Measurements from ENCODE around the gene BUB1B.

Gene BUB1B

DNA sequence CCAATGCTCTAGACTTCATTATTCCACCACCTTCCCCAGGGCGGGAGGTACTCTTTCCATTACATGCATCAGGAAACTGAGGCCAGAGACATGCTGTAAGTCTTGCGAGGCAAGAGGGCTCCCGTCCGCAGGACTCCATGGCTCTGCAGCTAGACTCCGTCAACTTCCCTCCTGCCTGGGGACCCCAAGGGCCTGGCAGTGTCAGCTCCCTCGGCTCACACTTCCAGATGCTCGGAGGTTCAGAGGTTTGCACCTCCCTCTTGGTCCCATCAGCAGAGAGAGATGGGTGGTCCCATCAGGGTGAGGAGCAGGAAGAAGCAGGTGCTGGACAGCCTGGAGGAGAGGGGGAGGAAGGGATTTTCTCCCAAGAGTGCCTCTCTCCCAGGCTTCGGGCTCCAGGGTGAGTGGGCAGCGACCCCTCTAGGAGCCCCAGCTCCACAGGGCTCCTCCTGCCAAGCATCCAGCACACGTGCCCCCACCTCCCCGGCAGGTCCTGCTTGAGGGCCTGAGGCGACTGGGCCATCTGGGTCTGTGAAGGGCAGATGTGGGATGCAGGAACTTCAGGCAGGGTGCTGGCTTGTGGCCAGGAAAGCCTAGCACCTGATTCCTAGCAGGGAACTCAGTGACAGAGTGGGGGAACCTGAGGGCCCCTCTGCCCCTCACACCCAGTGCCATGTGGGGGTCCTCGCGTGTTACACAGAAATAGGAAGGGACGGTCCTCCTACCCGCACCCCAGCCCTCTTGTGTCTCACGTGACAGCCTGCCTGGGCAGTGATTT lies 87.3 kb downstream of the BUB1B start:
- no peaks in the 10 kb centered on the region for H3K36me3 ChIP-seq (ENCODE audit: control insufficient read depth, insufficient read depth, low read length)
- no peak overlapping the region for H3K27ac ChIP-seq (ENCODE audit: low read length)
- no CpG with 5 or more reads among the region's 17 CpGs for WGBS (ENCODE audit: insufficient coverage, insufficient read length)
- no peaks in the 10 kb centered on the region for H3K9me3 ChIP-seq (ENCODE audit: control insufficient read depth, insufficient read depth, low read length)
- H3K27me3 ChIP-seq (ENCODE audit: control insufficient read depth, insufficient read depth, low read length) = peaks cover 6% of the 10 kb centered on the region
- H3K4me3 ChIP-seq (ENCODE audit: low read length) = no peak overlapping the region
- no peak for DNase-seq (ENCODE audit: low read depth, low spot score)
- peaks cover 6% of the 10 kb centered on the region for H3K4me1 ChIP-seq (ENCODE audit: control insufficient read depth, insufficient read depth, low read length)

GRCh38 chr15:40249477-40250303 lies 88.8 kb downstream of the BUB1B start:
- Histone ChIP-seq H3K4me1 (ENCODE audit: control insufficient read depth, insufficient read depth, low read length) (peaks cover 6% of the 10 kb centered on the region), H3K27ac (ENCODE audit: low read length) (no peak overlapping the region), H3K9me3 (ENCODE audit: control insufficient read depth, insufficient read depth, low read length) (no peaks in the 10 kb centered on the region), H3K27me3 (ENCODE audit: control insufficient read depth, insufficient read depth, low read length) (peaks cover 13% of the 10 kb centered on the region), H3K36me3 (ENCODE audit: control insufficient read depth, insufficient read depth, low read length) (no peaks in the 10 kb centered on the region), H3K4me3 (ENCODE audit: low read length) (no peak overlapping the region)
- no peak for DNase-seq (ENCODE audit: low read depth, low spot score)
- no CpG with 5 or more reads among the region's 11 CpGs for WGBS (ENCODE audit: insufficient coverage, insufficient read length)

- no peaks in the 10 kb centered on the region for H3K36me3 ChIP-seq (ENCODE audit: control insufficient read depth, insufficient read depth, low read length)
- H3K4me3 ChIP-seq (ENCODE audit: low read length) = no peak overlapping the region
- H3K4me1 ChIP-seq (ENCODE audit: control insufficient read depth, insufficient read depth, low read length) = peaks cover 3% of the 10 kb centered on the region
- no peaks in the 10 kb centered on the region for H3K9me3 ChIP-seq (ENCODE audit: control insufficient read depth, insufficient read depth, low read length)
- H3K27ac ChIP-seq (ENCODE audit: low read length) = no peak overlapping the region
- no peak for DNase-seq (ENCODE audit: low read depth, low spot score)
- peaks cover 13% of the 10 kb centered on the region for H3K27me3 ChIP-seq (ENCODE audit: control insufficient read depth, insufficient read depth, low read length)
- no CpG with 5 or more reads among the region's 8 CpGs for WGBS (ENCODE audit: insufficient coverage, insufficient read length)
Measured at GRCh38 chr15:40250304-40250656, 89.4 kb downstream of the BUB1B start.

DNA sequence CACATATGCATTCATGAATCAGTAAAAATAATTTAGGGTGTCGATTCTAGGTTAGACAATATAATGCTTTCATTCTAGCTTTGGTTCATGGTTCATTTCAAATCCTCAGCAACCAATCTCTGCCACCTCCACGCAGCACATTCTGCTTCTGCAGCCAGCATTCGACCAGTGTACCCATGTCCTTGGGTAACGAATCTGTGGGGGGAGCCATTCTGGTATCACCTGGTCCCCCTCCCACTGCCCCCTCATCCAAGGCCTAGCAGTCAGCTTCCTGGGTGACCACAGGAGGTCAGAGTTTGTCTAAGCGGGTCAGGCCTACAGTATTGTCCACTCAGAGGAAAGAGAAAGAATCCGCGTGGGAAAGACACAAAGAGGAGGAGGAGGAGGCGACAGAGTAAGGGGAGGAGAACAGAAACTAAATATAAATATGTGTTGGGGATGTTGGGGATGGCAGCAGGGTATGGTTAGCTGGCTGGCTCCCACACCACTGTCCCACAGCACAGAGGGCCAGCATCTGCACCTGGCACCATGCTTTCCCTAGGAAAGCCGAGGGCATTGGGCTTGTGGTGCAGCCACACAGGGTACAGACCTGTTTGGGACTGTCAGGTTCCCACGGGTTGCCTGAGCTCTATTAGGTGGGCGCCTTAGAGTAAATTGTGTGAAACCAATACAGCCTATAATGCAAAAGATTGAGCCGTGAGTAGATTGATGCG lies 90.1 kb downstream of the BUB1B start:
- H3K4me1 ChIP-seq (ENCODE audit: control insufficient read depth, insufficient read depth, low read length) = no peaks in the 10 kb centered on the region
- no peak overlapping the region for H3K27ac ChIP-seq (ENCODE audit: low read length)
- no peak for DNase-seq (ENCODE audit: low read depth, low spot score)
- peaks cover 13% of the 10 kb centered on the region for H3K27me3 ChIP-seq (ENCODE audit: control insufficient read depth, insufficient read depth, low read length)
- no CpG with 5 or more reads among the region's 13 CpGs for WGBS (ENCODE audit: insufficient coverage, insufficient read length)
- H3K9me3 ChIP-seq (ENCODE audit: control insufficient read depth, insufficient read depth, low read length) = no peaks in the 10 kb centered on the region
- H3K36me3 ChIP-seq (ENCODE audit: control insufficient read depth, insufficient read depth, low read length) = no peaks in the 10 kb centered on the region
- no peak overlapping the region for H3K4me3 ChIP-seq (ENCODE audit: low read length)

DNA sequence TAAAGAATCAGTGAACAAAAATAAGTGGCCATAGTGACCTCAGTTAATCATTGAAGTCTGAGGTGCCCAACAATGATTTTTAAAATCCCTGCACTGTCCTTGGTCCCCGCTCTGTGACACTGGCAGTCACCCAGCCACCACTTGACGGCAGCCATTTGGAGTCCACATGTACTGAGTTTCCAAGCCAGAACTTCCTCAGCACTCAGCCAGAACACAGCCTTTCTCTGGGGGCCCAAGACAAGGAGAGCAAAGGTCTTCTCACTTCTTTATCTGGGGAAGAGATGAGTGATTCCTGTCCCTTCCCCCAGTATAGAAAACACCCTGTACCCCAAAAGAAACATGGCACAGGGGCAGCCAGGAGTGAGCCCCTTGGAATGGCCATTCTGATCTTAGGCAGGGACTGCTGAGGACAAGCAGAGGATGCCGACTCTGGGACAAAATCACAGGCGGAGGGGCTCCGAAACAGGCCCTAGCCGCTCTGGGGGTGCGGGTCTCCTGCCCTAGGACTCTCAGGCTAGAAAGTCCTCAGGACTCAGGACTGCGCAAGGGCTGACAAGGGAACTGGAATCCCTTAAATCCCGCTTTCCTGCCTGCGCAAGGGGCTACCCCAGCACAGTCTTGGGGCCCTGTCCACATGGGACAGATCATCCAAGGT lies 90.7 kb downstream of the BUB1B start:
- no CpG with 5 or more reads among the region's 10 CpGs for WGBS (ENCODE audit: insufficient coverage, insufficient read length)
- Histone ChIP-seq H3K9me3 (ENCODE audit: control insufficient read depth, insufficient read depth, low read length) (no peaks in the 10 kb centered on the region), H3K27ac (ENCODE audit: low read length) (no peak overlapping the region), H3K4me3 (ENCODE audit: low read length) (peak overlapping the region; percentile 58; the same call in 1 of the 2 replicates), H3K27me3 (ENCODE audit: control insufficient read depth, insufficient read depth, low read length) (peaks cover 13% of the 10 kb centered on the region), H3K4me1 (ENCODE audit: control insufficient read depth, insufficient read depth, low read length) (no peaks in the 10 kb centered on the region), H3K36me3 (ENCODE audit: control insufficient read depth, insufficient read depth, low read length) (no peaks in the 10 kb centered on the region)
- DNase-seq (ENCODE audit: low read depth, low spot score) = no peak

DNA sequence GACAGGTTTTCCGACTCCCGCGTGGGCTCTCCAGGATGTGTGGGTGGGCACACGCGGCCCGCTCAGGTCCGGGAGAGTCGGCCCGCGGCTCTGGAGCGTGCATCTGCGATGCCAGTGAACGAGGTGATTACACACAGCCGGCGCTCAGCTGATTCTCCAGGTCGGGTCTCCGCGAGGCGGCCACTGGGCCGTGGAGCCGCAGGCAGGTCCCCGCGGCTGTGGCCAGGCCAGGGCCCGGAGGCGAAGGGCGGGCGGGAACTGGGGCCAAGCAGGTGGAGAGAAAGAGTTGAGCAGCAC lies 91.2 kb downstream of the BUB1B start:
- Histone ChIP-seq H3K27ac (ENCODE audit: low read length) (no peak overlapping the region), H3K27me3 (ENCODE audit: control insufficient read depth, insufficient read depth, low read length) (peaks cover 13% of the 10 kb centered on the region), H3K4me3 (ENCODE audit: low read length) (peak overlapping the region; percentile 58; the same call in 1 of the 2 replicates), H3K36me3 (ENCODE audit: control insufficient read depth, insufficient read depth, low read length) (no peaks in the 10 kb centered on the region), H3K9me3 (ENCODE audit: control insufficient read depth, insufficient read depth, low read length) (no peaks in the 10 kb centered on the region), H3K4me1 (ENCODE audit: control insufficient read depth, insufficient read depth, low read length) (no peaks in the 10 kb centered on the region)
- DNase-seq (ENCODE audit: low read depth, low spot score) = no peak
- no CpG with 5 or more reads among the region's 27 CpGs for WGBS (ENCODE audit: insufficient coverage, insufficient read length)

DNA sequence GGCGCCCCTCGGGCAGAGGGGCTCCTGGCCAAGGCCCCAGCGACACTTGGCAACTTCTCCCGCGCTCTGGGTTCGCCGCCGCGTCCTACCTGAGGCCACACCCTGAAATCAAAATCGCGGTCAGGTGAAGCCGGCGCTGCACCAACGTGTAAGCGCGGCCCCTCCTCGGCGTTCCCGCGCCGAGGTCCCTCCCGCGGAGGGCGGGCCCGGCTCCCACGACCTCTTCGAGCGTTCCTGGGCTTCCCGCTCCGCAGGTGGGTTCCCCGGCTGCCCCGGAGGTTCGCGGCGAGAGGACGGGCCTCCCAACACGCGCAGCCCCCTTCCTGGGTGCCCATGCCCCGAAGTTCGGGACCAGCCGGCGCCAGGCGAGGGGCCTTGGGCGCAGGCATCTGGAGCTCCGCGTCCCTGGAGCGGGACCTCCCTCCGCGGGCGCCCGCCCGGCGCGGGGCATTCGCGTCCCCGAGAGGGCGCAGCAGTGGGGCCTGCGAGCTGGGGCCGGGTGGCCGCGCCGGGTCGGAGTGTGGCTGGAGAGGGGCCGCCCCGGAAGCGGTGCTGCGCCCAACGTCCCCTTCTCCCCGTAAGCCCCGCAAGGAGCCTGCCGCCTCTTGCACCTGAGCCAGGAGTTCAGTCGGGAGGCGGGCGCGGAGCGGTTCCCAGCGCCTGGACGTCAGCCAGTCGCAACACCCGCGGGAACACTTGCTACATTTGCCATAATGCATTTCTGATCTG lies 91.7 kb downstream of the BUB1B start:
- no peak overlapping the region for H3K27ac ChIP-seq (ENCODE audit: low read length)
- no peaks in the 10 kb centered on the region for H3K9me3 ChIP-seq (ENCODE audit: control insufficient read depth, insufficient read depth, low read length)
- peak overlapping the region; percentile 58; the same call in 1 of the 2 replicates for H3K4me3 ChIP-seq (ENCODE audit: low read length)
- peaks cover 13% of the 10 kb centered on the region for H3K27me3 ChIP-seq (ENCODE audit: control insufficient read depth, insufficient read depth, low read length)
- no CpG with 5 or more reads among the region's 82 CpGs for WGBS (ENCODE audit: insufficient coverage, insufficient read length)
- no peaks in the 10 kb centered on the region for H3K36me3 ChIP-seq (ENCODE audit: control insufficient read depth, insufficient read depth, low read length)
- DNase-seq (ENCODE audit: low read depth, low spot score) = no peak
- no peaks in the 10 kb centered on the region for H3K4me1 ChIP-seq (ENCODE audit: control insufficient read depth, insufficient read depth, low read length)

DNA sequence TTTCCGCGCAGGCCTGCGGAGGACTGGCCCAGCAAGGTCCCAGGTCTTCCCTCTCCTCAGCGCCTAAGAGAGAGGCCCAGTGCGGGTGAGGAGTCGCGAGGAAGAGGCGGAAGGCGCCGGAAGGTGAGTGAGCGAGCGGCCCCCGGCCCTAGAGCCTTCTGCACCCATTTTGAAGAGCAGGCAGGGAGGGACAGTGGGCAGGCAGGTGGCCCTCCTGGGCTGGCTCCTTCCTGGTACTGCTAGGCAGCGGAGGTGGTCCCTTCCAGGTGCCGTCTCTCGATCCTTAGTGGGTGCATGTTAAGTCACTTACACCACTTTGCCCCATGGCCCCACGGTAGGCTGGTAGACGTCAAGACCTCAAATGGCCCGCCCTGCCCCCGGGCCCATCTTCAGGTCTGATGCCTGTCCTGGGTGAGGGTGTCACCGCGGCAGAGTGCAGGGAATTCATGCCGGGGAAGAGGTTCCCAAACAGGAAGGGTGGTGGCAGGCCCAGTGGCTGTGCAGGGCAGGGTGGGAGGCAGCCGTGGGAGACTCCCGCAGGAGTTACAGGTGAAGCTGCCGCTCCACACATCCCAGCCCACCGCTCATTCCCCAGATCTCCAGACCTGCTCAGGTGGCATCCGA lies 92.4 kb downstream of the BUB1B start:
- Histone ChIP-seq H3K9me3 (ENCODE audit: control insufficient read depth, insufficient read depth, low read length) (no peaks in the 10 kb centered on the region), H3K27me3 (ENCODE audit: control insufficient read depth, insufficient read depth, low read length) (peaks cover 13% of the 10 kb centered on the region), H3K36me3 (ENCODE audit: control insufficient read depth, insufficient read depth, low read length) (no peaks in the 10 kb centered on the region), H3K27ac (ENCODE audit: low read length) (no peak overlapping the region), H3K4me1 (ENCODE audit: control insufficient read depth, insufficient read depth, low read length) (no peaks in the 10 kb centered on the region), H3K4me3 (ENCODE audit: low read length) (peak overlapping the region; percentile 58; the same call in 1 of the 2 replicates)
- DNase-seq (ENCODE audit: low read depth, low spot score) = no peak
- WGBS (ENCODE audit: insufficient coverage, insufficient read length) = no CpG with 5 or more reads among the region's 28 CpGs

GRCh38 chr15:40254452-40254851 lies 93.6 kb downstream of the BUB1B start:
- Histone ChIP-seq H3K27me3 (ENCODE audit: control insufficient read depth, insufficient read depth, low read length) (peaks cover 13% of the 10 kb centered on the region), H3K4me1 (ENCODE audit: control insufficient read depth, insufficient read depth, low read length) (no peaks in the 10 kb centered on the region), H3K27ac (ENCODE audit: low read length) (no peak overlapping the region), H3K4me3 (ENCODE audit: low read length) (no peak overlapping the region), H3K9me3 (ENCODE audit: control insufficient read depth, insufficient read depth, low read length) (no peaks in the 10 kb centered on the region), H3K36me3 (ENCODE audit: control insufficient read depth, insufficient read depth, low read length) (no peaks in the 10 kb centered on the region)
- DNase-seq (ENCODE audit: low read depth, low spot score) = no peak
- no CpG with 5 or more reads among the region's 3 CpGs for WGBS (ENCODE audit: insufficient coverage, insufficient read length)
